Activated naive CD4-positive, alpha-beta T cell treated with Interleukin-2 at 50 U/mL for 16 hours (primary cell): ENCODE measurements around the gene MPRIP.
"Not testable (repeated sequence)": the region's sequence is repeated elsewhere in the genome, so short reads cannot be mapped to it uniquely, and the experiment has no call there.

Experiments
- DNase-seq: peaks from one replicate; pipeline ENCODE4 v3.0.0-alpha.2; 2020

MPRIP gene

GRCh38 chr17:17151541-17151940 is 109.3 kb downstream of the MPRIP start:
- DNase-seq, result no peak

GRCh38 chr17:17151962-17152361 is 109.7 kb downstream of the MPRIP start:
- DNase-seq, result peak; percentile 43

- no peak for DNase-seq
Measured at GRCh38 chr17:17152385-17152784, 110.1 kb downstream of the MPRIP start.

- no peak for DNase-seq
Measured at GRCh38 chr17:17153071-17153470, 110.8 kb downstream of the MPRIP start.

- DNase-seq, result no peak
Measured at GRCh38 chr17:17153709-17154108, 111.5 kb downstream of the MPRIP start.

GRCh38 chr17:17154556-17154955 is 112.3 kb downstream of the MPRIP start:
- no peak for DNase-seq

GRCh38 chr17:17154981-17155380 is 112.7 kb downstream of the MPRIP start:
- no peak for DNase-seq

- DNase-seq, result no peak
Measured at GRCh38 chr17:17155568-17155967, 113.3 kb downstream of the MPRIP start.

- no peak for DNase-seq
Measured at GRCh38 chr17:17156107-17156506, 113.8 kb downstream of the MPRIP start.

GRCh38 chr17:17156511-17156910 is 114.3 kb downstream of the MPRIP start:
- no peak for DNase-seq

- DNase-seq, result no peak
Measured at GRCh38 chr17:17157041-17157440, 114.8 kb downstream of the MPRIP start.

GRCh38 chr17:17158506-17158905 is 116.2 kb downstream of the MPRIP start:
- DNase-seq, result not testable (repeated sequence)

GRCh38 chr17:17159571-17159970 is 117.3 kb downstream of the MPRIP start:
- no peak for DNase-seq

- no peak for DNase-seq
Measured at GRCh38 chr17:17161121-17161520, 118.9 kb downstream of the MPRIP start.

GRCh38 chr17:17161759-17162158 is 119.5 kb downstream of the MPRIP start:
- no peak for DNase-seq

GRCh38 chr17:17164156-17164555 is 121.9 kb downstream of the MPRIP start:
- DNase-seq, result no peak

GRCh38 chr17:17164676-17165075 is 122.4 kb downstream of the MPRIP start:
- no peak for DNase-seq

GRCh38 chr17:17165666-17166308 is 123.5 kb downstream of the MPRIP start:
- no peak for DNase-seq

GRCh38 chr17:17166446-17166845 is 124.2 kb downstream of the MPRIP start:
- no peak for DNase-seq

GRCh38 chr17:17167356-17167755 is 125.1 kb downstream of the MPRIP start:
- DNase-seq, result no peak

- no peak for DNase-seq
Measured at GRCh38 chr17:17167986-17168385, 125.7 kb downstream of the MPRIP start.

- no peak for DNase-seq
Measured at GRCh38 chr17:17168401-17168800, 126.1 kb downstream of the MPRIP start.

GRCh38 chr17:17169396-17169795 is 127.1 kb downstream of the MPRIP start:
- no peak for DNase-seq

- no peak for DNase-seq
Measured at GRCh38 chr17:17170346-17170985, 128.2 kb downstream of the MPRIP start.

GRCh38 chr17:17171186-17171585 is 128.9 kb downstream of the MPRIP start:
- no peak for DNase-seq
